Ovary (tissue), 3 donors: ENCODE data around the gene MYL12B.

ENCODE experiments used
- EP300 ChIP-seq: sonication (generic); formaldehyde crosslinking; IDR thresholded peaks from one replicate; pipeline ENCODE4 v1.6.1; 2017; ENCODE audit warnings: antibody characterized with exemption
- POLR2A ChIP-seq: fragments of 450-650 bp; IDR thresholded peaks from one replicate; pipeline ENCODE4 v1.6.1; 2017; ENCODE audit warnings: antibody characterized with exemption, mild to moderate bottlenecking, moderate library complexity
- TF ChIP-seq, protein P1 (sequence below), 3 donors: fragments of 450-650 bp in 2 of 3; fragments of 200-600 bp in 1 of 3; IDR thresholded peaks; one replicate each; pipeline versions ENCODE4 v1.5.1 to v1.8.0; 2016 to 2022; ENCODE audit warnings: antibody characterized with exemption in 3 of 3, mild to moderate bottlenecking in 1 of 3
- donor health status: DM: no; HTN: no; CAD: no.

DNA sequence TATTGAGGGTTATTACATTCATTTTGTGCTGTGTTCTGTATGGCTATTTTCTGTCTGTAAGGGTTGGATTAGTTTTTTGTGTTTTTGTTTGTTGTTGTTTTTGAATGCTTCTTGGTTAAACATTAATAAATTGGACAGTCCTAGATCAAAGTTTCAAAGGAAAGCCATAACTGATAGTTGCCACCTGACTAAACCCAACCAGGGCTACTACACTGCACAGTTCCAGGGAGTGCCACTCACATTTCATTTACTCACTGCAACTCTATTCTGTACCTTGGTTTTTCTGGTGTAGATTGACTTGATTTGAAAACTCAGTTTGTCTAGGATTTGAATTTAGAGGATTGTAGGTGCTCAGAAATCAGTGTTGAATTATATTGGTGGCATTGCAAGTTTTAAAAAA is 6.4 kb downstream of the MYL12B start:
- TF ChIP-seq, protein P1, sequence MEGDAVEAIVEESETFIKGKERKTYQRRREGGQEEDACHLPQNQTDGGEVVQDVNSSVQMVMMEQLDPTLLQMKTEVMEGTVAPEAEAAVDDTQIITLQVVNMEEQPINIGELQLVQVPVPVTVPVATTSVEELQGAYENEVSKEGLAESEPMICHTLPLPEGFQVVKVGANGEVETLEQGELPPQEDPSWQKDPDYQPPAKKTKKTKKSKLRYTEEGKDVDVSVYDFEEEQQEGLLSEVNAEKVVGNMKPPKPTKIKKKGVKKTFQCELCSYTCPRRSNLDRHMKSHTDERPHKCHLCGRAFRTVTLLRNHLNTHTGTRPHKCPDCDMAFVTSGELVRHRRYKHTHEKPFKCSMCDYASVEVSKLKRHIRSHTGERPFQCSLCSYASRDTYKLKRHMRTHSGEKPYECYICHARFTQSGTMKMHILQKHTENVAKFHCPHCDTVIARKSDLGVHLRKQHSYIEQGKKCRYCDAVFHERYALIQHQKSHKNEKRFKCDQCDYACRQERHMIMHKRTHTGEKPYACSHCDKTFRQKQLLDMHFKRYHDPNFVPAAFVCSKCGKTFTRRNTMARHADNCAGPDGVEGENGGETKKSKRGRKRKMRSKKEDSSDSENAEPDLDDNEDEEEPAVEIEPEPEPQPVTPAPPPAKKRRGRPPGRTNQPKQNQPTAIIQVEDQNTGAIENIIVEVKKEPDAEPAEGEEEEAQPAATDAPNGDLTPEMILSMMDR (IDR thresholded peaks at IDR 0.05), result no peak
- TF ChIP-seq POLR2A (no peak), EP300 (no peak)
